H1 (cell line): ENCODE data around the gene CYP3A7. TPM values are rescaled to one million over a fixed set of nuclear protein-coding genes. Genes with fewer than 3 reads are reported as not detected.

Experiments used
- CTCF ChIA-PET: fragments of 300-600 bp; sonication (Branson Sonifier 250); formaldehyde crosslinking; loops from one replicate; lab custom pipeline; 2021; ENCODE audit not compliant: partially characterized antibody; lab: Charles Lee
- POLR2A ChIA-PET: fragments of 300-600 bp; sonication (Branson Sonifier 250); formaldehyde crosslinking; loops from one replicate; lab custom pipeline; 2021; ENCODE audit warnings: inconsistent platforms; ENCODE audit not compliant: partially characterized antibody; lab: Charles Lee
- DNase-seq, 2 experiments: peaks; one replicate each; pipeline versions ENCODE4 v3.0.0 to v3.0.0-alpha.2; 2010 to 2022; ENCODE audit warnings: low spot score in 2 of 2, low read depth in 1 of 2, mixed read lengths in 1 of 2
- FAIRE-seq: peaks from 2 replicates; lab custom pipeline; 2011; peaks lifted over from hg19 to GRCh38; lab: Jason Lieb, UNC
- H2AFZ ChIP-seq: 2 replicates; pipeline ENCODE4 v1.8.1; 2012; ENCODE audit warnings: low read length, inconsistent platforms
- H2AK5ac ChIP-seq: 2 replicates; pipeline ENCODE4 v1.6.1; 2013; ENCODE audit warnings: low read depth, low read length
- H2BK120ac ChIP-seq: replicated peaks from 2 replicates; pipeline ENCODE3; 2013; ENCODE audit warnings: low read depth, low read length, inconsistent platforms
- H2BK12ac ChIP-seq: 2 replicates; pipeline ENCODE4 v1.6.1; 2013; ENCODE audit warnings: low read depth, low read length
- H2BK15ac ChIP-seq: 2 replicates; pipeline ENCODE4 v1.6.1; 2013; ENCODE audit warnings: low read length
- H2BK20ac ChIP-seq: 2 replicates; pipeline ENCODE4 v1.6.1; 2013; ENCODE audit warnings: low read length
- H2BK5ac ChIP-seq: 2 replicates; pipeline ENCODE4 v1.6.1; 2013; ENCODE audit warnings: low read depth, low read length
- H3K14ac ChIP-seq: 2 replicates; pipeline ENCODE4 v1.6.1; 2013; ENCODE audit warnings: inconsistent platforms; ENCODE audit not compliant: insufficient read length
- H3K18ac ChIP-seq: 2 replicates; pipeline ENCODE4 v1.6.1; 2013; ENCODE audit warnings: low read length; ENCODE audit errors: extremely low read depth
- H3K23ac ChIP-seq: 2 replicates; pipeline ENCODE4 v1.6.1; 2013; ENCODE audit warnings: inconsistent platforms; ENCODE audit not compliant: insufficient read length
- H3K23me2 ChIP-seq: 2 replicates; pipeline ENCODE4 v1.6.1; 2013; ENCODE audit warnings: low read depth, low read length
- H3K27ac ChIP-seq: 2 replicates; pipeline ENCODE4 v1.6.1; 2011; ENCODE audit warnings: low read depth, low read length, inconsistent platforms
- H3K27me3 ChIP-seq, 4 experiments: replicated peaks in 1 of 4; 1 replicate in 1 of 4; 2 replicates in 3 of 4; pipeline versions ENCODE4 v1.6.1 to v1.8.1; 2011 to 2013; ENCODE audit warnings: low read length in 3 of 4, mild to moderate bottlenecking in 3 of 4, inconsistent platforms in 2 of 4, mixed read lengths in 2 of 4, moderate library complexity in 1 of 4; ENCODE audit not compliant: control insufficient read depth in 3 of 4, insufficient read depth in 3 of 4; ENCODE audit errors: extremely low read depth in 1 of 4
- H3K36me3 ChIP-seq, 4 experiments: 2 replicates each; pipeline versions ENCODE4 v1.6.1 to v1.8.1; 2011 to 2013; ENCODE audit warnings: mild to moderate bottlenecking in 4 of 4, low read length in 3 of 4, moderate library complexity in 2 of 4, control low read depth in 1 of 4, inconsistent platforms in 1 of 4; ENCODE audit not compliant: insufficient read depth in 4 of 4, control insufficient read depth in 2 of 4
- H3K4ac ChIP-seq: replicated peaks from 2 replicates; pipeline ENCODE3; 2013; ENCODE audit warnings: low read length, low read depth, mixed read lengths, inconsistent platforms; ENCODE audit not compliant: insufficient read length
- H3K4me1 ChIP-seq, 4 experiments: replicated peaks in 1 of 4; 1 replicate in 1 of 4; 2 replicates in 3 of 4; pipeline versions ENCODE4 v1.6.1 to v1.8.1; 2011 to 2013; ENCODE audit warnings: low read length in 3 of 4, inconsistent platforms in 2 of 4, mixed read lengths in 1 of 4; ENCODE audit not compliant: insufficient read depth in 4 of 4, control insufficient read depth in 3 of 4
- H3K4me2 ChIP-seq, 2 experiments: 2 replicates each; pipeline versions ENCODE4 v1.6.1 to v1.8.1; 2011 to 2013; ENCODE audit warnings: low read depth in 2 of 2, low read length in 2 of 2, control low read depth in 1 of 2, inconsistent platforms in 1 of 2, mild to moderate bottlenecking in 1 of 2; ENCODE audit not compliant: insufficient read depth in 1 of 2
- H3K4me3 ChIP-seq, 4 experiments: fragments of 200-600, 300-600 bp in 1 of 4; sonication (generic), shearing (Covaris generic), sonication (Bioruptor Twin) in 1 of 4; 2 replicates each; pipeline versions ENCODE4 v1.5.1 to v1.8.1; 2011 to 2016; ENCODE audit warnings: low read length in 4 of 4, low read depth in 3 of 4, control low read depth in 2 of 4, inconsistent platforms in 2 of 4, mild to moderate bottlenecking in 2 of 4, mixed read lengths in 1 of 4, moderate library complexity in 1 of 4; ENCODE audit not compliant: insufficient read depth in 2 of 4; ENCODE audit errors: extremely low read depth in 1 of 4
- H3K56ac ChIP-seq: replicated peaks from 2 replicates; pipeline ENCODE3; 2013; ENCODE audit warnings: low read depth, mild to moderate bottlenecking, mixed read lengths, low read length, inconsistent platforms; ENCODE audit not compliant: insufficient read length
- H3K79me1 ChIP-seq: 2 replicates; pipeline ENCODE4 v1.6.1; 2013; ENCODE audit warnings: low read depth, low read length, control low read depth
- H3K79me2 ChIP-seq, 2 experiments: 2 replicates each; pipeline versions ENCODE4 v1.6.1 to v1.8.1; 2012 to 2013; ENCODE audit warnings: low read length in 2 of 2, mild to moderate bottlenecking in 2 of 2, inconsistent platforms in 1 of 2; ENCODE audit not compliant: insufficient read depth in 2 of 2, control insufficient read depth in 1 of 2
- H3K9ac ChIP-seq, 4 experiments: replicated peaks in 1 of 4; 1 replicate in 1 of 4; 2 replicates in 3 of 4; pipeline versions ENCODE4 v1.6.1 to v1.8.1; 2011 to 2013; ENCODE audit warnings: low read depth in 3 of 4, low read length in 3 of 4, control low read depth in 2 of 4, mild to moderate bottlenecking in 2 of 4, moderate library complexity in 2 of 4, inconsistent platforms in 1 of 4; ENCODE audit errors: extremely low read depth in 1 of 4
- H3K9me3 ChIP-seq, 2 experiments: 2 replicates each; pipeline versions ENCODE4 v1.6.1 to v1.8.1; 2012 to 2013; ENCODE audit warnings: mild to moderate bottlenecking in 2 of 2, moderate library complexity in 2 of 2, control low read depth in 1 of 2, inconsistent platforms in 1 of 2, low read depth in 1 of 2, low read length in 1 of 2, mixed read lengths in 1 of 2; ENCODE audit not compliant: insufficient read depth in 2 of 2
- H4K20me1 ChIP-seq, 2 experiments: replicated peaks in 1 of 2; 2 replicates each; pipeline versions ENCODE3 to v1.8.1; 2011 to 2013; ENCODE audit warnings: inconsistent platforms in 2 of 2, low read length in 2 of 2, mild to moderate bottlenecking in 1 of 2; ENCODE audit not compliant: insufficient read depth in 2 of 2, control insufficient read depth in 1 of 2
- H4K5ac ChIP-seq: 2 replicates; pipeline ENCODE4 v1.6.1; 2013; ENCODE audit warnings: low read length, low read depth, mixed read lengths, inconsistent platforms; ENCODE audit not compliant: insufficient read length
- H4K8ac ChIP-seq: 2 replicates; pipeline ENCODE4 v1.8.0; 2013; ENCODE audit warnings: mild to moderate bottlenecking, moderate library complexity, low read length, inconsistent platforms; ENCODE audit not compliant: insufficient read depth; ENCODE audit errors: extremely low read depth
- H4K91ac ChIP-seq: replicated peaks from 2 replicates; pipeline ENCODE3; 2013; ENCODE audit warnings: low read length, mixed read lengths, inconsistent platforms; ENCODE audit not compliant: insufficient read length
- ASH2L ChIP-seq: fragments of 200-600, 300-600 bp; sonication (generic); IDR thresholded peaks from one replicate; pipeline ENCODE4 v1.7.1; 2017; ENCODE audit warnings: low read length
- BCL11A ChIP-seq, 2 experiments: IDR thresholded peaks; one replicate each; pipeline ENCODE4 v1.6.1; 2011; ENCODE audit warnings: low read depth in 2 of 2, low read length in 2 of 2, mild to moderate bottlenecking in 2 of 2
- CBX5 ChIP-seq: fragments of 300-800, 300-1000 bp; sonication (generic); IDR thresholded peaks from 2 replicates; pipeline ENCODE4 v1.7.1; 2016; ENCODE audit warnings: antibody characterized with exemption, low read length, low read depth
- CBX8 ChIP-seq: fragments of 300-800, 300-1000 bp; sonication (generic); IDR thresholded peaks from 2 replicates; pipeline ENCODE4 v1.7.1; 2016; ENCODE audit warnings: low read depth, low read length, borderline replicate concordance
- CHD2 ChIP-seq: IDR thresholded peaks from 2 replicates; pipeline ENCODE4 v1.6.1; 2012; ENCODE audit warnings: low read length, improper control_type of control experiment
- CTBP2 ChIP-seq: IDR thresholded peaks from 2 replicates; pipeline ENCODE4 v1.7.0; 2011; ENCODE audit warnings: borderline replicate concordance, mild to moderate bottlenecking, moderate library complexity, mixed read lengths, low read length; ENCODE audit not compliant: insufficient read depth, insufficient read length
- FOSL1 ChIP-seq: IDR thresholded peaks from 2 replicates; pipeline ENCODE4 v1.6.1; 2011; ENCODE audit warnings: mild to moderate bottlenecking, low read depth, low read length, moderate library complexity; ENCODE audit not compliant: insufficient read depth
- HDAC6 ChIP-seq: IDR thresholded peaks from one replicate; pipeline ENCODE4 v1.7.1; 2012; ENCODE audit warnings: low read depth, mild to moderate bottlenecking, inconsistent platforms, low read length, moderate library complexity
- KDM1A ChIP-seq: fragments of 200-600, 300-600 bp; sonication (generic); IDR thresholded peaks from 2 replicates; pipeline ENCODE4 v1.7.1; 2016; ENCODE audit warnings: mild to moderate bottlenecking, low read length, borderline replicate concordance
- MAFK ChIP-seq: IDR thresholded peaks from 2 replicates; pipeline ENCODE4 v1.6.1; 2012; ENCODE audit warnings: low read depth, mild to moderate bottlenecking, improper control_type of control experiment, low read length
- RBBP5 ChIP-seq: IDR thresholded peaks from 2 replicates; pipeline ENCODE4 v1.7.1; 2012; ENCODE audit warnings: low read depth, mild to moderate bottlenecking, inconsistent platforms, low read length, moderate library complexity, borderline replicate concordance
- RNF2 ChIP-seq: fragments of 200-900, 300-1000 bp; sonication (generic); IDR thresholded peaks from 2 replicates; pipeline ENCODE4 v1.7.1; 2016; ENCODE audit warnings: borderline replicate concordance, low read depth, mild to moderate bottlenecking, antibody characterized with exemption, low read length; ENCODE audit not compliant: poor library complexity, severe bottlenecking; ENCODE audit errors: missing control alignments
- TAF1 ChIP-seq: IDR thresholded peaks from 2 replicates; pipeline ENCODE4 v1.6.1; 2011; ENCODE audit warnings: mild to moderate bottlenecking, low read depth, low read length
- WGBS, 2 experiments: shearing (Covaris generic) in 1 of 2; methylation state at CpG; one replicate each; pipeline versions ENCODE4 v1.1.6 to v1.1.7; 2013 to 2015; ENCODE audit warnings: low lambda C conversion rate in 2 of 2, mixed read lengths in 2 of 2, inconsistent platforms in 1 of 2, low coverage in 1 of 2, missing lambda C conversion rate in 1 of 2; ENCODE audit not compliant: insufficient replicate concordance in 2 of 2, insufficient coverage in 1 of 2, insufficient read length in 1 of 2; ENCODE audit errors: extremely low coverage in 1 of 2, missing lambda C conversion rate in 1 of 2; 5-methylcytosine and 5-hydroxymethylcytosine counted together
- polyA plus RNA-seq, 7 experiments: library from polyadenylated mRNA; depleted of rRNA in 3 of 7; stranded (reverse) in 5 of 7; unstranded in 2 of 7; fragments of >200 nt in 5 of 7; fragments of 200-250 nt in 2 of 7; gene quantifications; 1 replicate in 5 of 7; 2 replicates in 1 of 7; 4 replicates in 1 of 7; pipeline versions ENCODE4 v1.2.1 to v1.2.3, GENCODE V29; 2011 to 2013; ENCODE audit warnings: missing spikeins in 2 of 7, mixed read lengths in 2 of 7
- total RNA-seq: library from RNA; stranded (reverse); fragmentation: NEBNext Ultra II Directional; extraction: Animal tissue kit (Norgen Biotek cat#: 25700); gene quantifications from 2 replicates; pipeline ENCODE4 v1.2.1, GENCODE V29; 2021

CYP3A7 gene
- total and polyA plus RNA-seq, 2 of the 8 experiments (the other 6 are each of a cell fraction or from before 2014, with no cell fraction given): not detected

GRCh38 chr7:99772565-99772964, 37.6 kb upstream of the CYP3A7 start:
- no peaks in the 10 kb centered on the region for H3K23me2 ChIP-seq
- H3K4me1 ChIP-seq: no peaks in the 10 kb centered on the region
- no peaks in the 10 kb centered on the region for H4K20me1 ChIP-seq
- no peaks in the 10 kb centered on the region for H3K9me3 ChIP-seq
- no peak overlapping the region for H2BK120ac ChIP-seq
- no peak for DNase-seq
- no peak overlapping the region for H4K91ac ChIP-seq
- H3K27me3 ChIP-seq: no peaks in the 10 kb centered on the region
- no peak overlapping the region for H3K4ac ChIP-seq
- no peak for TF ChIP-seq CHD2
- TF ChIP-seq CBX5: no peak
- no peak for TF ChIP-seq RNF2
- TF ChIP-seq ASH2L: no peak
- TF ChIP-seq CBX8: no peak
- no peak for TF ChIP-seq KDM1A
- TF ChIP-seq BCL11A (IDR thresholded peaks at IDR 0.05; ENCODE audit: low read depth in 2 of 2, low read length in 2 of 2): no peak
- no peak for TF ChIP-seq TAF1
- no peak for TF ChIP-seq MAFK
- no peak for TF ChIP-seq HDAC6
- no peak for TF ChIP-seq FOSL1
- TF ChIP-seq CTBP2: no peak
- no peak for TF ChIP-seq RBBP5
- TF ChIP-seq, all 59 proteins: peak for 0
- FAIRE-seq: no peak
- no peak overlapping the region for H3K23ac ChIP-seq
- no peak overlapping the region for H2BK20ac ChIP-seq
- no peak overlapping the region for H3K14ac ChIP-seq
- no peaks in the 10 kb centered on the region for H3K79me1 ChIP-seq
- H3K27ac ChIP-seq: no peak overlapping the region
- H3K9ac ChIP-seq: no peak overlapping the region
- no peak overlapping the region for H2BK5ac ChIP-seq
- H3K18ac ChIP-seq: no peak overlapping the region
- POLR2A ChIA-PET: no interaction called here
- CTCF ChIA-PET: no interaction called here
- H4K5ac ChIP-seq: no peak overlapping the region
- H3K4me3 ChIP-seq: no peak overlapping the region
- H3K79me2 ChIP-seq: no peaks in the 10 kb centered on the region
- no peak overlapping the region for H4K8ac ChIP-seq
- no peaks in the 10 kb centered on the region for H3K36me3 ChIP-seq
- no peak overlapping the region for H2BK12ac ChIP-seq
- H3K56ac ChIP-seq: no peak overlapping the region
- H2AFZ ChIP-seq: no peak overlapping the region
- H2BK15ac ChIP-seq: no peak overlapping the region
- no peak overlapping the region for H2AK5ac ChIP-seq
- WGBS, 2 experiments: 88% methylated on average over 1 of the region's 1 CpG; no CpG with 5 or more reads in 1 of the 2 experiments
- no peak overlapping the region for H3K4me2 ChIP-seq
